Measurements from ENCODE around the gene CHML. TPM values are rescaled to one million over a fixed set of nuclear protein-coding genes. Genes with fewer than 3 reads are reported as not detected.
A peak's percentile ranks its signal among the peaks of the same experiment; 100 is the strongest.

The CHML gene
- total and polyA plus RNA-seq, 10 of the 15 experiments (the other 5 are each of a cell fraction or from before 2014, with no cell fraction given), result 2.0 to 15.5 (median 6.0) TPM

DNA sequence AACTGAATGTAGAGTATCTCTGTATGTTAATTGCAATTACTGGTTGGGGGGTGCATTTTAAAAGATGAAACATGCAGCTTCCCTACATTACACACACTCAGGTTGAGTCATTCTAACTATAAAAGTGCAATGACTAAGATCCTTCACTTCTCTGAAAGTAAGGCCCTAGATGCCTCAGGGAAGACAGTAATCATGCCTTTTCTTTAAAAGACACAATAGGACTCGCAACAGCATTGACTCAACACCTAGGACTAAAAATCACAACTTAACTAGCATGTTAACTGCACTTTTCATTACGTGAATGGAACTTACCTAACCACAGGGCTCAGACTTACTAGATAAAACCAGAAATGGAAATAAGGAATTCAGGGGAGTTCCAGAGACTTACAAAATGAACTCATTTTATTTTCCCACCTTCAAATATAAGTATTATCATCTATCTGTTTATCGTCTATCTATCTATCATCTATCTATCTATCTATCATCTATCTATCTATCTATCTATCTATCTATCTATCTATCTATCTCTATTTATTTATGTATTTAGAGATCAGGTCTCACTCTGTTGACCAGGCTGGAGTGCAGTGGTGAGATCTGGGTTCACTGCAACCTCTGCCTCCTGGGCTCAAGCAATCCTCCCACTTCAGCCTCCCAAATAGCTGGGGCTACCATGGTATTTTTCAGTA, 47.8 kb downstream of the CHML start (continued):
- TF ChIP-seq JUNB (IDR thresholded peaks at IDR 0.05), result peak; percentile 27; the same call in 1 of the 2 replicates

DNA sequence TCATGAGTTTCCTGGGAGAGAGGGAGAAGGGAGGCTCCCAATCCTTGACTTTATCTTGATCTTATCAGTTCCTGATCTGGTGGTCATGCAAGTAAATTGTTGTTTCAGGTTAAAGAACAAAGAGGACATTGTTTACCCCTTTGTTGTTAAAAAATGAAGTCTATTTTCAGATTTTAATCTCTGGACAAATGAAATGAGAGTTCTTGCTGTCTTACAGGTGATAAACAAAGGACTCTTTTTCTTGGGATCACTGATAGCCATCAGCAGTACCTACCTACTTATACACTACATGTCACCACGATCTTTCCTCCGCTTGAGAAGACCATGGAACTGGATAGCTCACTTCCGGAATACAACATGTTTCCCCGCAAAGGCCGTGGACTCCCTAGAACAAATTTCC, 48.4 kb downstream of the CHML start:
- no peaks in the 10 kb centered on the region for H3K79me2 ChIP-seq (ENCODE audit: control insufficient read depth, insufficient read depth, low read length)
- no peak overlapping the region for H3K4me2 ChIP-seq (ENCODE audit: control insufficient read depth, insufficient read depth)
- ATAC-seq, result no peak
- no peak overlapping the region for H2AFZ ChIP-seq (ENCODE audit: control insufficient read depth, low read depth, low read length)
- H3K4me1 ChIP-seq (ENCODE audit: control insufficient read depth, insufficient read depth, low read length), result no peaks in the 10 kb centered on the region
- WGBS (ENCODE audit: insufficient coverage, insufficient replicate concordance, low lambda C conversion rate, missing lambda C conversion rate), result 83% methylated on average over 5 of the region's 5 CpGs
- no peaks in the 10 kb centered on the region; a peak in 1 of 4 replicates for H3K36me3 ChIP-seq (ENCODE audit: control insufficient read depth in 2 of 2, insufficient read depth in 2 of 2, low read length in 1 of 2)
- RAD21 ChIA-PET (ENCODE audit: unreplicated experiment), result interaction anchor here (1.9 kb wide), 1 partner anchor 19 kb away, joined by 7 read pairs; no protein-coding TSS in a partner anchor
- FAIRE-seq, result no peak
- no TSS peak for BruUV-seq (replicated peaks)
- intact Hi-C loops (cut with micrococcal nuclease; ENCODE audit: unreplicated experiment), result no loop called here
- POLR2A ChIA-PET, result no interaction called here
- DNase-seq (ENCODE audit: low read depth, low spot score), result no peak
- H3K9me3 ChIP-seq (replicated peaks; ENCODE audit: control insufficient read depth, insufficient read depth, low read length), result no peaks in the 10 kb centered on the region
- H3K27ac ChIP-seq (ENCODE audit: control insufficient read depth, insufficient read depth), result no peak overlapping the region
- CTCF ChIA-PET, result interaction anchor here (0.6 to 3.3 kb wide), 3 partner anchors 9 to 89 kb away, joined by 3 to 17 read pairs (median 5); no protein-coding TSS in a partner anchor
- H3K9ac ChIP-seq (ENCODE audit: control insufficient read depth, insufficient read depth, low read length), result no peak overlapping the region
- in situ Hi-C loops (cut with MboI), result no loop called here
- H3K4me3 ChIP-seq, result no peak overlapping the region
- SMC1A ChIA-PET (ENCODE audit: uncharacterized antibody, unreplicated experiment), result interaction anchor here (1.0 kb wide), 1 partner anchor 11 kb away, joined by 3 read pairs; no protein-coding TSS in a partner anchor
- TF ChIP-seq CBX5 (IDR thresholded peaks at IDR 0.05; ENCODE audit: low read depth), result no peak
- no peak for TF ChIP-seq ZBED1 (IDR thresholded peaks at IDR 0.05; ENCODE audit: borderline replicate concordance)
- TF ChIP-seq KLF5 (IDR thresholded peaks at IDR 0.05; ENCODE audit: partially characterized antibody), result no peak
- no peak for TF ChIP-seq MEF2B (IDR thresholded peaks at IDR 0.05; ENCODE audit: partially characterized antibody, poor library complexity, severe bottlenecking)
- TF ChIP-seq POU2F2 (IDR thresholded peaks at IDR 0.05; ENCODE audit: borderline replicate concordance, low read depth, low read length), result no peak
- TF ChIP-seq, protein P1, sequence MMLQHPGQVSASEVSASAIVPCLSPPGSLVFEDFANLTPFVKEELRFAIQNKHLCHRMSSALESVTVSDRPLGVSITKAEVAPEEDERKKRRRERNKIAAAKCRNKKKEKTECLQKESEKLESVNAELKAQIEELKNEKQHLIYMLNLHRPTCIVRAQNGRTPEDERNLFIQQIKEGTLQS (IDR thresholded peaks at IDR 0.05; ENCODE audit: borderline replicate concordance, extremely low read depth, low read depth, low read length), result no peak
- TF ChIP-seq SRF (IDR thresholded peaks at IDR 0.05; ENCODE audit: low read depth in 2 of 2, low read length in 2 of 2), result no peak
- TF ChIP-seq CHD2 (IDR thresholded peaks at IDR 0.05; ENCODE audit: borderline replicate concordance, low read depth, low read length), result no peak
- TF ChIP-seq MTA3 (IDR thresholded peaks at IDR 0.05; ENCODE audit: borderline replicate concordance, low read length), result no peak
- no peak for TF ChIP-seq BACH1 (IDR thresholded peaks at IDR 0.05; ENCODE audit: borderline replicate concordance)
- TF ChIP-seq, protein P2, sequence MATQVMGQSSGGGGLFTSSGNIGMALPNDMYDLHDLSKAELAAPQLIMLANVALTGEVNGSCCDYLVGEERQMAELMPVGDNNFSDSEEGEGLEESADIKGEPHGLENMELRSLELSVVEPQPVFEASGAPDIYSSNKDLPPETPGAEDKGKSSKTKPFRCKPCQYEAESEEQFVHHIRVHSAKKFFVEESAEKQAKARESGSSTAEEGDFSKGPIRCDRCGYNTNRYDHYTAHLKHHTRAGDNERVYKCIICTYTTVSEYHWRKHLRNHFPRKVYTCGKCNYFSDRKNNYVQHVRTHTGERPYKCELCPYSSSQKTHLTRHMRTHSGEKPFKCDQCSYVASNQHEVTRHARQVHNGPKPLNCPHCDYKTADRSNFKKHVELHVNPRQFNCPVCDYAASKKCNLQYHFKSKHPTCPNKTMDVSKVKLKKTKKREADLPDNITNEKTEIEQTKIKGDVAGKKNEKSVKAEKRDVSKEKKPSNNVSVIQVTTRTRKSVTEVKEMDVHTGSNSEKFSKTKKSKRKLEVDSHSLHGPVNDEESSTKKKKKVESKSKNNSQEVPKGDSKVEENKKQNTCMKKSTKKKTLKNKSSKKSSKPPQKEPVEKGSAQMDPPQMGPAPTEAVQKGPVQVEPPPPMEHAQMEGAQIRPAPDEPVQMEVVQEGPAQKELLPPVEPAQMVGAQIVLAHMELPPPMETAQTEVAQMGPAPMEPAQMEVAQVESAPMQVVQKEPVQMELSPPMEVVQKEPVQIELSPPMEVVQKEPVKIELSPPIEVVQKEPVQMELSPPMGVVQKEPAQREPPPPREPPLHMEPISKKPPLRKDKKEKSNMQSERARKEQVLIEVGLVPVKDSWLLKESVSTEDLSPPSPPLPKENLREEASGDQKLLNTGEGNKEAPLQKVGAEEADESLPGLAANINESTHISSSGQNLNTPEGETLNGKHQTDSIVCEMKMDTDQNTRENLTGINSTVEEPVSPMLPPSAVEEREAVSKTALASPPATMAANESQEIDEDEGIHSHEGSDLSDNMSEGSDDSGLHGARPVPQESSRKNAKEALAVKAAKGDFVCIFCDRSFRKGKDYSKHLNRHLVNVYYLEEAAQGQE (IDR thresholded peaks at IDR 0.05; ENCODE audit: low read depth, low read length), result no peak
- no peak for TF ChIP-seq HDGF (IDR thresholded peaks at IDR 0.05)
- no peak for TF ChIP-seq ZZZ3 (IDR thresholded peaks at IDR 0.05; ENCODE audit: control insufficient read depth, insufficient read length, low read depth)
- no peak for TF ChIP-seq CBFB (IDR thresholded peaks at IDR 0.05; ENCODE audit: low read depth)
- no peak for TF ChIP-seq SUPT20H (IDR thresholded peaks at IDR 0.05; ENCODE audit: borderline replicate concordance, control insufficient read depth, low read depth, low read length)
- TF ChIP-seq ZNF274 (IDR thresholded peaks at IDR 0.05; ENCODE audit: insufficient read depth, insufficient read length), result no peak
- no peak for TF ChIP-seq TCF7 (IDR thresholded peaks at IDR 0.05; ENCODE audit: borderline replicate concordance)
- no peak for TF ChIP-seq MYC (IDR thresholded peaks at IDR 0.05; ENCODE audit: insufficient read depth, insufficient read length, insufficient replicate concordance, low read length, severe bottlenecking)
- TF ChIP-seq POLR2AphosphoS2 (IDR thresholded peaks at IDR 0.05; ENCODE audit: low read depth, low read length), result no peak
- TF ChIP-seq CREM (IDR thresholded peaks at IDR 0.05; ENCODE audit: low read depth), result no peak
- H3K27me3 ChIP-seq (replicated peaks in 1 of 2; ENCODE audit: control insufficient read depth in 2 of 2, insufficient read depth in 2 of 2, low read length in 1 of 2), result no peaks in the 10 kb centered on the region
- no peaks in the 10 kb centered on the region for H4K20me1 ChIP-seq (ENCODE audit: control insufficient read depth, insufficient read depth)

Measured in GM12878 (cell line).